ENCODE data around the gene DHX35. TPM values are rescaled to one million over a fixed set of nuclear protein-coding genes. Genes with fewer than 3 reads are reported as not detected.

The DHX35 gene
- total RNA-seq, 6 donors from 2014 or later: 9.6 to 40.9 (median 12.0) TPM

DNA sequence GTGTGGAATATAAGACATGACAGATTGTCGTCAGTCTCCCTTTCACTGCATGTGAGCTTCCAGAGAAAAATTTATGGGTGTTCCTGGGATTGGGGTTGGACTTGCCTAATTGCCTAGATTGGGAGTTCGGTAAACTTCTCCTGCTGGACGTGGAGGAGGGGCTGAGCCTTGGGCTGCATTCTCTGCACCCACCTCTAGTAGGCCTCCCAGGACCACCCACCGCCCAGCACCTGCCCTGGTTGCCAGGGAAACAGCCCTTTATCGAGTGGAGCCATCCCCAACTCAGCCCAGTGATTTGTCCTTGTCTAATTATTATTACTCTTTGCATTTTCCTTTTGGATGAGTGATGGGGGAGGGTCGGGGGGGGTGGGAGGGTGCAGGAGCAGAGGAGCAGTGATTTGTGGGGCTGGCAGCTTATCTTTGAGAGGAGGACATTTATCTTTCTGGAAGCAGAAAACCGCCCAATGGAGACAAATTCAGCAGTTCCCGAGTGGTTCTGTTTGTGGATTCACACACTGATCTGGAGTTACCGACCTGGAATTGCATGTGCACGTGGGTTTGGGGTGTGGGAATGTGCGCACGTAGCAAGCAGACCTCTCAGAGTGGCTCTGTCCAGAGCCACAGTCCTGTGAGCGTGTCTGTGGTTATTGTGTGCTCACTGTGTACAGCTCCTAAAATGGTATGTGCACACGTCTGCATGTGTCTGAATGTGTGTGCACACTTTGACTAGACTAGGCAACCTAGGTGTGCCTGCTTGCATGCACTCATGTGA lies 104.5 kb downstream of the DHX35 start:
- 44 to 54% methylated on average over 8 to 14 of the region's 14 CpGs for WGBS, 2 donors
- H3K27me3 ChIP-seq: no peaks in the 10 kb centered on the region
- no peak for ATAC-seq (ENCODE audit: low FRiP score in 2 of 2)
- H3K9me3 ChIP-seq: peaks cover 0 to 5% (median 0%) of the 10 kb centered on the region in 4 donors
- no peak overlapping the region for H3K4me3 ChIP-seq
- no peaks in the 10 kb centered on the region for H3K36me3 ChIP-seq
- no peak overlapping the region for H3K27ac ChIP-seq
- no peaks in the 10 kb centered on the region for H3K4me1 ChIP-seq
- no peak for TF ChIP-seq POLR2AphosphoS5 (IDR thresholded peaks at IDR 0.05)
- TF ChIP-seq, protein P1, sequence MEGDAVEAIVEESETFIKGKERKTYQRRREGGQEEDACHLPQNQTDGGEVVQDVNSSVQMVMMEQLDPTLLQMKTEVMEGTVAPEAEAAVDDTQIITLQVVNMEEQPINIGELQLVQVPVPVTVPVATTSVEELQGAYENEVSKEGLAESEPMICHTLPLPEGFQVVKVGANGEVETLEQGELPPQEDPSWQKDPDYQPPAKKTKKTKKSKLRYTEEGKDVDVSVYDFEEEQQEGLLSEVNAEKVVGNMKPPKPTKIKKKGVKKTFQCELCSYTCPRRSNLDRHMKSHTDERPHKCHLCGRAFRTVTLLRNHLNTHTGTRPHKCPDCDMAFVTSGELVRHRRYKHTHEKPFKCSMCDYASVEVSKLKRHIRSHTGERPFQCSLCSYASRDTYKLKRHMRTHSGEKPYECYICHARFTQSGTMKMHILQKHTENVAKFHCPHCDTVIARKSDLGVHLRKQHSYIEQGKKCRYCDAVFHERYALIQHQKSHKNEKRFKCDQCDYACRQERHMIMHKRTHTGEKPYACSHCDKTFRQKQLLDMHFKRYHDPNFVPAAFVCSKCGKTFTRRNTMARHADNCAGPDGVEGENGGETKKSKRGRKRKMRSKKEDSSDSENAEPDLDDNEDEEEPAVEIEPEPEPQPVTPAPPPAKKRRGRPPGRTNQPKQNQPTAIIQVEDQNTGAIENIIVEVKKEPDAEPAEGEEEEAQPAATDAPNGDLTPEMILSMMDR (IDR thresholded peaks at IDR 0.05): no peak
- DNase-seq: no peak

DNA sequence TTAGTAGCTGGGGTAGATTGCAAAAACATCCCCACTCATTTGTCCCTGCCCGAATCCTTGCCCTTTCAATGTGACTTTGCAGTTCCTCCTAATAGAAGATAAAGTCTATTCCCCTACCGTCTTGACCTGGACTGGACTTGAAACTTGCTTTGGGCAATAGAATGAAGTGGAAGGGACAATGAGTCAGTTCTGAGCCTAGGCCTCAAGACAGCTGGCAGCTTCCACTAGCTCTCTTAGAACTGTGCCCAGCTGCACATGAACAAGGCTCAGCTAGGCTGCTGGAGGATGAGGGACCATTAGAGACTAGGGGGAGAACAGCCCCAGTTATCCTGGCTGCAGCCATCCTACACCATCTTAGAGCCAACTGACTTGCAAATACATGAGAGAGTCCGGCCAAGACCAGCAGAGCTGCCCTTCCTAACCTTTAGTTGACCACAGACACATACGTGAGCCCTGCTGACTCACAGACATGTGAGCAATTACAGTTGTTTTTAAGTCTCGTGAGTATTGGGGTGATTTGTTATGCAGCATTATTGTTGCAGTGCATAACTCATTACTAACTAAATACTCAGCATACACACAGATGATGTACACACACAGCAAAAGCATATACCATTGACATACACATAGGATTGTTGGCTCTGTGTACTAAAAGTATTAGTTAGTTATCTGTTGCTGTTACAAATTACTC lies 105.5 kb downstream of the DHX35 start:
- WGBS, 2 donors: 72 to 85% methylated on average over 3 to 5 of the region's 5 CpGs
- Histone ChIP-seq H3K4me3 (no peak overlapping the region), H3K4me1 (no peaks in the 10 kb centered on the region), H3K9me3 (peaks cover 0 to 5% (median 0%) of the 10 kb centered on the region in 4 donors), H3K36me3 (no peaks in the 10 kb centered on the region), H3K27ac (no peak overlapping the region), H3K27me3 (no peaks in the 10 kb centered on the region)
- no peak for ATAC-seq (ENCODE audit: low FRiP score in 2 of 2)
- DNase-seq: no peak
- TF ChIP-seq POLR2A (IDR thresholded peaks at IDR 0.05): no peak
- no peak for TF ChIP-seq EP300 (IDR thresholded peaks at IDR 0.05)
- TF ChIP-seq, protein P1 (IDR thresholded peaks at IDR 0.05): no peak
- TF ChIP-seq POLR2AphosphoS5 (IDR thresholded peaks at IDR 0.05): no peak

DNA sequence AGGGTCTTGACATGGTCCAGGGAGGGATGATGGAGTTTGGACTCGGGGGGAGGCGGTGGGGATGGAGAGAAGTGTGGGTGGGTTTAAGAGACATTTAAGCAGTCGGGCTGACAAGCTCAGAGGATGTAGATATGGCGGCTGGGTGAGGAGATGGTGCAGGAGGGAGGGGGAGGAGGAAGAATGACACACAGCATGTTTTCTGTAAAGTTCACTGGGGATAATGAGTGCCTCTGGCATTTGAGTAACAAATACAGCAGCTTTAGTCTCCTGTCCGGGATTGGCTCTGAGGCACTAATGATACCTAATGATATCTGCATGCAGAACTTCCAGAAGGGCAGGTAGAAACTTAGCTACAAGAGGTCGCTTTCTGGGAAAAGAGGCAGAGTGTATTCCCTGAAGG lies 107.8 kb downstream of the DHX35 start:
- Histone ChIP-seq H3K9me3 (peaks cover 0 to 5% (median 0%) of the 10 kb centered on the region in 4 donors), H3K36me3 (no peaks in the 10 kb centered on the region), H3K27ac (no peak overlapping the region), H3K4me3 (no peak overlapping the region), H3K27me3 (no peaks in the 10 kb centered on the region), H3K4me1 (no peaks in the 10 kb centered on the region)
- ATAC-seq (ENCODE audit: low FRiP score in 2 of 2): no peak
- no peak for DNase-seq
- 42 to 67% methylated on average over 6 of the region's 6 CpGs for WGBS, 2 donors
- TF ChIP-seq POLR2A (IDR thresholded peaks at IDR 0.05): no peak
- no peak for TF ChIP-seq EP300 (IDR thresholded peaks at IDR 0.05)
- TF ChIP-seq POLR2AphosphoS5 (IDR thresholded peaks at IDR 0.05): no peak
- TF ChIP-seq, protein P1 (IDR thresholded peaks at IDR 0.05): no peak

- WGBS, 2 donors: 63 to 66% methylated on average over 7 of the region's 7 CpGs
- no peak for TF ChIP-seq POLR2A (IDR thresholded peaks at IDR 0.05)
- TF ChIP-seq, protein P1 (IDR thresholded peaks at IDR 0.05): no peak
- no peak for TF ChIP-seq EP300 (IDR thresholded peaks at IDR 0.05)
- no peak for TF ChIP-seq POLR2AphosphoS5 (IDR thresholded peaks at IDR 0.05)
- DNase-seq (no peak), ATAC-seq (ENCODE audit: low FRiP score in 2 of 2) (no peak)
- Histone ChIP-seq H3K27me3 (no peaks in the 10 kb centered on the region), H3K4me3 (no peak overlapping the region), H3K4me1 (no peaks in the 10 kb centered on the region), H3K9me3 (peaks cover 0 to 5% (median 0%) of the 10 kb centered on the region in 4 donors), H3K36me3 (no peaks in the 10 kb centered on the region), H3K27ac (peak overlapping the region in 1 of 4 donors; percentile 23)
These were observed 108.5 kb downstream of the DHX35 start for GRCh38 chr20:39070484-39071231.
